Neural crest cell (in vitro differentiated cells): ENCODE results near the gene ADCY4. TPM values are rescaled to one million over a fixed set of nuclear protein-coding genes. Genes with fewer than 3 reads are reported as not detected.

ENCODE experiments used
- DNase-seq: peaks from one replicate; pipeline ENCODE4 v3.0.0; 2021; ENCODE audit warnings: low read depth, mixed read lengths, low spot score
- H3K27ac Mint-ChIP-seq: one replicate; pipeline ENCODE4 v1.8.0; 2021; ENCODE audit warnings: mild to moderate bottlenecking, mixed read lengths; ENCODE audit not compliant: unreplicated experiment
- H3K27me3 Mint-ChIP-seq: 2 replicates; pipeline ENCODE4 v1.8.0; 2021; ENCODE audit warnings: low read depth, mild to moderate bottlenecking, mixed read lengths
- H3K36me3 Mint-ChIP-seq: 2 replicates; pipeline ENCODE4 v1.8.0; 2021; ENCODE audit warnings: low read depth, mild to moderate bottlenecking, mixed read lengths
- H3K4me1 Mint-ChIP-seq: 2 replicates; pipeline ENCODE4 v1.8.0; 2021; ENCODE audit warnings: mixed read lengths
- H3K4me3 Mint-ChIP-seq: one replicate; pipeline ENCODE4 v1.8.0; 2021; ENCODE audit warnings: mild to moderate bottlenecking, mixed read lengths
- H3K9me3 Mint-ChIP-seq: 2 replicates; pipeline ENCODE4 v1.8.0; 2021; ENCODE audit warnings: mixed read lengths
- total RNA-seq: library from RNA; stranded (reverse); gene quantifications from 2 replicates; pipeline ENCODE4 v1.2.1, GENCODE V29; 2021
- TF ChIP-seq, protein P1 (sequence below): fragments of 200-600 bp; sonication (generic); conservative IDR thresholded peaks from 2 replicates; pipeline ENCODE4 v1.5.0; 2021; ENCODE audit warnings: antibody characterized with exemption, mild to moderate bottlenecking

ADCY4 gene
- total RNA-seq, 1 donor from 2014 or later = 0.49 TPM

DNA sequence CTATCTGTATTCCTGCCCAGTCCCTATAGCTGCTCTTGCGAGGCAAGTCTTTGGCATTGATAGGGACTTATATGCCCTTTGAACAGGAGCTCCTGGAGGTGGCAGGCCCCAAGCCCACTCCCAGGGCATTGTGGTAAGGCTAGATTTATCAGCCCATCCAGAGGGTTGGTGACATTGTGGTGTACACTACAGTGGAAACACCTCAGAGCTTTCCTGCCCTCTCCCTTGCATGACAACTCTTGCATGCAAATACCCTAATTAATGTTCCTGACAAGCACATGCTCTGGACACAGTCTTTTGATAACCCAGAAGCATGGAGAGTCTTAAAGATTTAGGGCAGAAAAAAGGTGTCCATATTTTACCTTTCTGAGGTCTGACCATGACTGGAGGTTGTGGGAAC, 5.7 kb upstream of the ADCY4 start:
- no peak overlapping the region for H3K27ac Mint-ChIP-seq
- H3K36me3 Mint-ChIP-seq = no peaks in the 10 kb centered on the region
- DNase-seq = no peak
- TF ChIP-seq, protein P1, sequence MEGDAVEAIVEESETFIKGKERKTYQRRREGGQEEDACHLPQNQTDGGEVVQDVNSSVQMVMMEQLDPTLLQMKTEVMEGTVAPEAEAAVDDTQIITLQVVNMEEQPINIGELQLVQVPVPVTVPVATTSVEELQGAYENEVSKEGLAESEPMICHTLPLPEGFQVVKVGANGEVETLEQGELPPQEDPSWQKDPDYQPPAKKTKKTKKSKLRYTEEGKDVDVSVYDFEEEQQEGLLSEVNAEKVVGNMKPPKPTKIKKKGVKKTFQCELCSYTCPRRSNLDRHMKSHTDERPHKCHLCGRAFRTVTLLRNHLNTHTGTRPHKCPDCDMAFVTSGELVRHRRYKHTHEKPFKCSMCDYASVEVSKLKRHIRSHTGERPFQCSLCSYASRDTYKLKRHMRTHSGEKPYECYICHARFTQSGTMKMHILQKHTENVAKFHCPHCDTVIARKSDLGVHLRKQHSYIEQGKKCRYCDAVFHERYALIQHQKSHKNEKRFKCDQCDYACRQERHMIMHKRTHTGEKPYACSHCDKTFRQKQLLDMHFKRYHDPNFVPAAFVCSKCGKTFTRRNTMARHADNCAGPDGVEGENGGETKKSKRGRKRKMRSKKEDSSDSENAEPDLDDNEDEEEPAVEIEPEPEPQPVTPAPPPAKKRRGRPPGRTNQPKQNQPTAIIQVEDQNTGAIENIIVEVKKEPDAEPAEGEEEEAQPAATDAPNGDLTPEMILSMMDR = no peak
- peaks cover 96% of the 10 kb centered on the region for H3K27me3 Mint-ChIP-seq
- H3K4me1 Mint-ChIP-seq = no peaks in the 10 kb centered on the region
- H3K4me3 Mint-ChIP-seq = no peak overlapping the region
- no peaks in the 10 kb centered on the region for H3K9me3 Mint-ChIP-seq

DNA sequence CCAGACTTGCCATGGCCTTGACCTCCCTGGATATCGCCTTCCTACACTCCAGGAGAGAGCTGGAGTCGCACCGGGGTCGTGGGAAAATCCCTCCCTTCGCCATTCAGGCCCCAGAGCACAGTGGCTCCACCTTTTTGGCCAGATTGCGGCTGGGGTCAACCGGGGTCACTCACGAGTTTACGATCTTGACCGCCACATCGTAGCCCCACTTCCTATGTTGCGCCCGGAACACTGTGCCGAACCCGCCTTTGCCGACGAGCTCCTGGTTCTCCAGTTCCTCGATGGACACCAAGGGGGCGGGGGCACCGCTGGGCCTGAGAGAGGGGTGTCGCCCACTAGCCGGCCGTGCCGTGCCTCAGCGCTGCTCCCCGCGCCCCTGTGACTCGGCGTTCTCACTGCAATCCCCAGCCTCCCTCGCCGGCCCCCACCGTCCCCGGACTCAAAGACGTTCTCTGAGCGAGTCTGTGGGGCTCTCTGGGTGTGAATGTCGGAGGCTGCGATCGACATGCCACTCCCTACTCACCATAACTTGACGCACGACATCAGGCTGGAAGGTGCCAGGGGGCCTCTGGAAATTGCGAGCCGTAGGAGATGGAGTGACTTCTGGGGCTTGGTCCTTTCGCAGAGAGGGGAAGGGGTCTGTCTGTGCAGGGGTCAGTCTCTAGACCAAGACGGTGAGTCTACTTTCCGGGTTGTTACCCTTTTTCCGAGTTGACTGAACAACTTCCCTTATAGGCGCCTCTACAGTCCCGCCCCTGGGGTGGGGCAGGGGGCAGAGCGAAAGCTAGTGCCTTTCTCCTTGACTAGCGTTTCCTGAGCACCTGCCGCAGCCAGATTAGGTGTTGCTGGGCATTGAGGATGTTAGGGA, 4.6 kb upstream of the ADCY4 start, which contains the start of gene RIPK3:
Gene RIPK3, minus strand, starts transcription at position 708 of the 868 bp plus-strand sequence. Its CDS starts 165 bp downstream, at position 543.
- DNase-seq = no peak
- no peak within 1 kb of the TSS for H3K27ac Mint-ChIP-seq
- H3K36me3 Mint-ChIP-seq = no peaks in the 10 kb centered on the region
- peaks cover 96% of the 10 kb centered on the region for H3K27me3 Mint-ChIP-seq
- no peak within 1 kb of the TSS for H3K4me3 Mint-ChIP-seq
- TF ChIP-seq, protein P1 = no peak
- H3K4me1 Mint-ChIP-seq = peaks cover 5% of the 10 kb centered on the region
- no peaks in the 10 kb centered on the region for H3K9me3 Mint-ChIP-seq

DNA sequence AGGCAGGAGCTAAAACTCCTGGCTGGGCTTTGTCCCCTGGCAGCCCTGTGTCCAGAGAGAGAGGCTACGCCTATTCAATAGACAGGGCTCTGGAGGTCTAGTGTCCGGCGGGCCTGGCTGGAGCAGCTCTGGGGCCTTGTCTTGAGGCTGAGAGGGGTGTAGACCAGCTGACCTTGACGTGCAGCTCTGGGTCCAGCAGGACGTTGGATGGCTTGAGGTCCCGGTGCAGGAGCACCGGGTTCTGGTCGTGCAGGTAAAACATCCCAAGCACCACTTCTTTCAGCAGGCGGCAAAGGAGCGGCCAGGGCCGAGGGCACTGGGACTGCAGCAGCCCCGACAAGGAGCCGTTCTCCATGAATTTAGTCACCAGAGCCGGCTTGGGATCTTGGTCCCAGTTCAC, 4.0 kb upstream of the ADCY4 start:
- Mint-ChIP-seq H3K4me1 (peaks cover 5% of the 10 kb centered on the region), H3K36me3 (no peaks in the 10 kb centered on the region), H3K4me3 (no peak overlapping the region), H3K27me3 (peaks cover 97% of the 10 kb centered on the region), H3K27ac (no peak overlapping the region), H3K9me3 (no peaks in the 10 kb centered on the region)
- DNase-seq = no peak
- TF ChIP-seq, protein P1 = no peak

DNA sequence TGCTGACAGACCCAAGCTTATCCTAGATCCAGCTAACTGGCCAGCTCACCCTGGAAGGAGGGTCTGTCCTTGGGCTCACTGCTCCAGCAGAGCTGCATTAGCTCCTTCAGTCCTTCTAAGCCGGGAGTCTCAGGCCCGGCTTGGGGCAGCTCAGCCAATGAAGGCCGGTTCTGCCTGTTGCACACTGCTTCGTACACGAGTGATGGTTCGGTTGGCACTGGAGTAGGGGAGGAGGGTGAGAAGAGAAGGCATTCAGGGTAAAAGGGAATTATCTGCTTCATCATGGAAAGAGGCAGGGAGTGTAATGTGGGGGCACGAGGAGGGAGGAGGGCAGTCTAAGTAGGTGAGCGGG, 2.9 kb upstream of the ADCY4 start:
- Mint-ChIP-seq H3K27me3 (peaks cover 98% of the 10 kb centered on the region), H3K4me3 (no peak overlapping the region), H3K9me3 (no peaks in the 10 kb centered on the region), H3K27ac (no peak overlapping the region), H3K36me3 (no peaks in the 10 kb centered on the region), H3K4me1 (peaks cover 5% of the 10 kb centered on the region)
- no peak for DNase-seq
- TF ChIP-seq, protein P1 = no peak

DNA sequence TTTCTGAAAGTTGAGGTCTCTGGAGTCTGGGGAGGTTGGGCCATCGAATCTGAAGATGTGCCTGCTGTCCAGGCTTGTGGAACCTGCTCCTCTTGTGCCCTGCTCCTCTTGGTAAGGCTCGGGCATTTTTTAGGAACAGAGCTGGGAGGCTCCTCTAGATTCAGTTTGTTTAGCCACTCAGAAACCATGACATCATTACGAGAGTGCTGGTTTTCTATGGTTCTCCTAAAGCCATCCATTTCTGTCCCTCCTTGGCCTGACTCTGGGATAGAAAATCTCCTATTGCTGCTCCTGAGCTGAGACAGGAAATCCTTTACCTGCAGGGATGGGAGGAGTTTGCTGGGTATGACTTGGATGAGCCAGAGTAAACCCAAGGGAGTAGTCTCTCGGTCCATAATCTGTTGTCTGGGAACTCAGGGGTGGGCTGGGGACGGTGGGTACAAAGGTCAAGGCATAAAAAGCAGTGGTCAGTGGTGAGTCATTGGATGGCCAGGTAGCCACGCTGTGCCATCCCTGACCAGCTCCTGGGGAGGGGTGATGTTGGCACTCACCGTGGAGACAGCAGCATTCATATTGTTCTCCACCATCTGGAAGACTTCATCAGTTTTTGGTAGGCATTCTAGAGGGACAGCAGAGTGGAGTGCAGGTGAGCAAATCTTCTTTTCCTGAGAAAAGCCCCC, 2.4 kb upstream of the ADCY4 start:
- Mint-ChIP-seq H3K9me3 (no peaks in the 10 kb centered on the region), H3K36me3 (no peaks in the 10 kb centered on the region), H3K27ac (no peak overlapping the region), H3K4me1 (peaks cover 7% of the 10 kb centered on the region), H3K27me3 (peaks cover 99% of the 10 kb centered on the region), H3K4me3 (no peak overlapping the region)
- no peak for DNase-seq
- TF ChIP-seq, protein P1 = no peak
